H9 (cell line): Measurements from ENCODE around the gene TBC1D22A. TPM values are rescaled to one million over a fixed set of nuclear protein-coding genes. Genes with fewer than 3 reads are reported as not detected.

Source experiments
- DNase-seq: peaks from one replicate; pipeline ENCODE4 v3.0.0-alpha.2; 2017
- H2AFZ ChIP-seq: one replicate; pipeline ENCODE4 v1.6.1; 2013; ENCODE audit warnings: mild to moderate bottlenecking, low read length, control low read depth, moderate library complexity
- H2AK5ac ChIP-seq: 2 replicates; pipeline ENCODE4 v1.6.1; 2013; ENCODE audit warnings: low read length, control low read depth, mixed read lengths; ENCODE audit not compliant: insufficient read length
- H2BK120ac ChIP-seq: one replicate; pipeline ENCODE4 v1.6.1; 2013; ENCODE audit warnings: low read depth, mild to moderate bottlenecking, low read length, control low read depth, inconsistent platforms; ENCODE audit not compliant: poor library complexity, severe bottlenecking
- H2BK12ac ChIP-seq: 2 replicates; pipeline ENCODE4 v1.6.1; 2013; ENCODE audit warnings: low read length, control low read depth, mixed read lengths, low read depth; ENCODE audit not compliant: insufficient read length
- H2BK15ac ChIP-seq: 2 replicates; pipeline ENCODE4 v1.6.1; 2013; ENCODE audit warnings: low read depth, low read length, control low read depth
- H2BK20ac ChIP-seq: one replicate; pipeline ENCODE4 v1.6.1; 2013; ENCODE audit warnings: low read depth, mild to moderate bottlenecking, low read length, control low read depth, inconsistent platforms; ENCODE audit not compliant: poor library complexity, severe bottlenecking
- H2BK5ac ChIP-seq: 2 replicates; pipeline ENCODE4 v1.6.1; 2013; ENCODE audit warnings: low read length, control low read depth, mixed read lengths; ENCODE audit not compliant: insufficient read length
- H3K14ac ChIP-seq: 2 replicates; pipeline ENCODE4 v1.6.1; 2013; ENCODE audit warnings: low read length, control low read depth; ENCODE audit not compliant: insufficient read depth
- H3K18ac ChIP-seq: 2 replicates; pipeline ENCODE4 v1.6.1; 2013; ENCODE audit warnings: low read depth, mild to moderate bottlenecking, mixed read lengths, low read length, control low read depth; ENCODE audit not compliant: insufficient read length
- H3K23ac ChIP-seq: 2 replicates; pipeline ENCODE4 v1.6.1; 2013; ENCODE audit warnings: low read length, control low read depth, mixed read lengths, low read depth; ENCODE audit not compliant: insufficient read length
- H3K23me2 ChIP-seq: 2 replicates; pipeline ENCODE4 v1.6.1; 2013; ENCODE audit warnings: low read depth, mild to moderate bottlenecking, mixed read lengths, low read length, control low read depth; ENCODE audit not compliant: insufficient read length, poor library complexity, severe bottlenecking
- H3K27ac ChIP-seq: 2 replicates; pipeline ENCODE4 v1.5.1; 2013; ENCODE audit warnings: low read length, control low read depth, mixed read lengths, low read depth; ENCODE audit not compliant: insufficient read length
- H3K27me3 ChIP-seq: 2 replicates; pipeline ENCODE4 v1.6.1; 2013; ENCODE audit warnings: low read length, control low read depth, inconsistent platforms; ENCODE audit not compliant: insufficient read depth
- H3K4ac ChIP-seq: 2 replicates; pipeline ENCODE4 v1.6.1; 2013; ENCODE audit warnings: low read depth, mild to moderate bottlenecking, control low read depth, inconsistent platforms, low read length, moderate library complexity
- H3K4me1 ChIP-seq: 2 replicates; pipeline ENCODE4 v1.6.1; 2013; ENCODE audit warnings: low read length, control low read depth, inconsistent platforms; ENCODE audit not compliant: insufficient read depth
- H3K4me2 ChIP-seq: 2 replicates; pipeline ENCODE4 v1.6.1; 2013; ENCODE audit warnings: low read length, control low read depth, mixed read lengths; ENCODE audit not compliant: insufficient read length, insufficient read depth
- H3K56ac ChIP-seq: 2 replicates; pipeline ENCODE4 v1.6.1; 2013; ENCODE audit warnings: low read depth, mild to moderate bottlenecking, mixed read lengths, low read length, control low read depth; ENCODE audit not compliant: insufficient read length
- H3K79me1 ChIP-seq: 2 replicates; pipeline ENCODE4 v1.6.1; 2013; ENCODE audit warnings: low read depth, mild to moderate bottlenecking, moderate library complexity, low read length, control low read depth, inconsistent platforms; ENCODE audit not compliant: insufficient read depth, poor library complexity, severe bottlenecking
- H3K79me2 ChIP-seq: 2 replicates; pipeline ENCODE4 v1.6.1; 2013; ENCODE audit warnings: low read length, control low read depth, inconsistent platforms; ENCODE audit not compliant: insufficient read depth
- H3K9ac ChIP-seq: 2 replicates; pipeline ENCODE4 v1.6.1; 2013; ENCODE audit warnings: low read length, control low read depth, mixed read lengths; ENCODE audit not compliant: insufficient read length; ENCODE audit errors: extremely low read depth
- H3K9me3 ChIP-seq: one replicate; pipeline ENCODE4 v1.6.1; 2013; ENCODE audit warnings: low read depth, low read length, inconsistent platforms; ENCODE audit not compliant: control insufficient read depth
- H3T11ph ChIP-seq: one replicate; pipeline ENCODE4 v1.6.1; 2013; ENCODE audit warnings: mild to moderate bottlenecking, low read length, control low read depth, inconsistent platforms
- H4K20me1 ChIP-seq: one replicate; pipeline ENCODE4 v1.6.1; 2013; ENCODE audit not compliant: control insufficient read depth, insufficient read length, insufficient read depth
- H4K5ac ChIP-seq: 2 replicates; pipeline ENCODE4 v1.6.1; 2013; ENCODE audit warnings: low read depth, mild to moderate bottlenecking, mixed read lengths, low read length, control low read depth; ENCODE audit not compliant: insufficient read length
- H4K8ac ChIP-seq: replicated peaks from 2 replicates; pipeline ENCODE4 v1.6.1; 2013; ENCODE audit warnings: low read length, control low read depth, mixed read lengths, low read depth; ENCODE audit not compliant: insufficient read length
- H4K91ac ChIP-seq: 2 replicates; pipeline ENCODE4 v1.6.1; 2013; ENCODE audit warnings: low read depth, mild to moderate bottlenecking, moderate library complexity, mixed read lengths, low read length, control low read depth; ENCODE audit not compliant: insufficient read length
- H3K27ac Mint-ChIP-seq, 3 experiments: 2 replicates in 2 of 3; 3 replicates in 1 of 3; pipeline ENCODE4 v1.8.0; 2020 to 2021; ENCODE audit warnings: mixed read lengths in 3 of 3, mild to moderate bottlenecking in 1 of 3, moderate library complexity in 1 of 3
- H3K27me3 Mint-ChIP-seq: 2 replicates; pipeline ENCODE4 v1.8.0; 2021; ENCODE audit warnings: low read depth, mild to moderate bottlenecking, moderate library complexity, mixed read lengths
- H3K36me3 Mint-ChIP-seq, 3 experiments: 2 replicates in 2 of 3; 3 replicates in 1 of 3; pipeline ENCODE4 v1.8.0; 2020 to 2021; ENCODE audit warnings: low read depth in 3 of 3, mixed read lengths in 3 of 3; ENCODE audit not compliant: insufficient read depth in 1 of 3
- H3K4me1 Mint-ChIP-seq, 2 experiments: 2 replicates each; pipeline ENCODE4 v1.8.0; 2020; ENCODE audit warnings: mixed read lengths in 2 of 2
- H3K4me3 Mint-ChIP-seq, 2 experiments: 2 replicates in 1 of 2; 3 replicates in 1 of 2; pipeline ENCODE4 v1.8.0; 2020 to 2021; ENCODE audit warnings: mild to moderate bottlenecking in 2 of 2, mixed read lengths in 2 of 2, moderate library complexity in 1 of 2
- H3K9me3 Mint-ChIP-seq, 2 experiments: 2 replicates in 1 of 2; 3 replicates in 1 of 2; pipeline ENCODE4 v1.8.0; 2020; ENCODE audit warnings: mild to moderate bottlenecking in 2 of 2, mixed read lengths in 2 of 2, moderate library complexity in 1 of 2
- CTCF ChIP-seq: fragments of 200-600 bp; sonication (generic); conservative IDR thresholded peaks from 3 replicates; pipeline ENCODE4 v1.8.0; 2021; ENCODE audit warnings: antibody characterized with exemption, mild to moderate bottlenecking
- WGBS: extraction: QIAGEN DNeasy Blood & Tissue Kit; methylation state at CpG from one replicate; pipeline ENCODE4 v1.1.7; 2013; ENCODE audit warnings: missing lambda C conversion rate, low lambda C conversion rate, mixed read lengths; ENCODE audit not compliant: insufficient read length; ENCODE audit errors: extremely low coverage; 5-methylcytosine and 5-hydroxymethylcytosine counted together
- total RNA-seq: library from RNA; stranded (reverse); gene quantifications from 2 replicates; pipeline ENCODE4 v1.2.1, GENCODE V29; 2021

Gene TBC1D22A
- total RNA-seq, 1 experiment from 2014 or later = 20.8 TPM

DNA sequence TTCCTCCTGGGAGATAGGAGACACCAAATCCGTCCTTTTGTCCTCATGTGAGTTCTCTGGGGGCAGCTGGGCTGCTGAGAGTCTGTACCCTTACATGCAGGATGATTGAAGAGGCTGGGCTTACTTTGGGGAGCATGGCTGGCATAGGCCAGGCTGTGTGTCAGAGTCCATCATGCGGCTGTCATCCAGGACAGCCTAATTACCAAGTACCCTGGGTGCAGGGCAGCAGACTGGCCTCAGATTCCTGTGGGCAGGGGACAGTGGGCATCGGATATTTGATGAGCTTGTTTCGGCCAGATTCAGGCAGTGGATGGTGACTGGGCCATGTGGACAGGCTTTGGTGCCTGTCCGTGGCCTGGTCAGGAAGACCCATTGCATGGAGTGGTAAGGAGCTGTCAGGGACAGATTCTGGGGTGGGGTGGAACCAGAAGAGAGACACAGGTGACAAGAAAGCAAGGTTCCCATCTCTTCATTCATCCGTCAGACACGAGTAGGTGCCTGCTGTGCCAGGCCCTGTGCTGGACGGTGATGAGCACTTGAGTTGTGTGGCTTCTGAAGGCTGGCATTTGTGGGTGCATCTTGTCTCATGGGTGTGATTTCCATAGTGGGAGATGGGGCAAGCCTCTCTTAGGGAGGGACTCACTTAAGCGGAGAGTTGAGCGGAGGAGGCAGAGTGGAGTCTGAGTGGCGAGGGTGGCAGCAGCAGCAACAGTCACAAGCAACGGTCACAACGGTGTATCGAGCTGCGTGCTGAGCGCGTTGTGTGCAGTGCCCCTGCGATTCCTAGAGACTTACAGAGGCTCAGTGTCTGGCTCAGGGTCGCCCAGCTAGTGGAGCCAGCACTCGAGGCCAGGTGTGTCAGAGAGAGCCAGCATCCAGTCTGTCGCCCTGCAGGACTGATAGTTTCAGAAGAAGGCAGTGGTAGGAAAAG lies 48.7 kb downstream of the TBC1D22A start:
- Histone ChIP-seq H3K27ac (no peak overlapping the region), H3K14ac (no peak overlapping the region), H4K5ac (no peak overlapping the region), H4K20me1 (peaks cover 3% of the 10 kb centered on the region), H2BK120ac (no peak overlapping the region), H3K79me2 (no peaks in the 10 kb centered on the region; the same call in 1 of the 2 replicates), H4K91ac (no peak overlapping the region), H3K23me2 (no peaks in the 10 kb centered on the region), H3K9ac (no peak overlapping the region), H3K4me1 (no peaks in the 10 kb centered on the region), H2AK5ac (no peak overlapping the region), H3K56ac (no peak overlapping the region), H3K4ac (no peak overlapping the region), H2BK5ac (no peak overlapping the region), H3K4me2 (no peak overlapping the region), H2AFZ (no peak overlapping the region), H3T11ph (no peak overlapping the region), H2BK15ac (no peak overlapping the region), H2BK12ac (no peak overlapping the region), H4K8ac (no peak overlapping the region), H3K9me3 (no peaks in the 10 kb centered on the region), H2BK20ac (no peak overlapping the region), H3K18ac (no peak overlapping the region), H3K27me3 (no peaks in the 10 kb centered on the region), H3K79me1 (no peaks in the 10 kb centered on the region), H3K23ac (no peak overlapping the region)
- peaks cover 18 to 23% of the 10 kb centered on the region in 2 experiments for H3K4me1 Mint-ChIP-seq
- peak overlapping the region in 2 of 3 experiments; percentile 42 to 56; a peak in 3 of 7 replicates for H3K27ac Mint-ChIP-seq
- no peak for TF ChIP-seq CTCF
- no peak overlapping the region for H3K4me3 Mint-ChIP-seq
- peaks cover 3 to 11% (median 5%) of the 10 kb centered on the region in 3 experiments; a peak in 6 of 7 replicates for H3K36me3 Mint-ChIP-seq
- no peak for DNase-seq
- WGBS = no CpG with 5 or more reads among the region's 21 CpGs
- no peaks in the 10 kb centered on the region for H3K27me3 Mint-ChIP-seq
- H3K9me3 Mint-ChIP-seq = no peaks in the 10 kb centered on the region
